ENCODE data around the gene CNTFR. TPM values are rescaled to one million over a fixed set of nuclear protein-coding genes. Genes with fewer than 3 reads are reported as not detected.

Gene CNTFR
- total and polyA plus RNA-seq, 5 experiments from 2014 or later = not detected

DNA sequence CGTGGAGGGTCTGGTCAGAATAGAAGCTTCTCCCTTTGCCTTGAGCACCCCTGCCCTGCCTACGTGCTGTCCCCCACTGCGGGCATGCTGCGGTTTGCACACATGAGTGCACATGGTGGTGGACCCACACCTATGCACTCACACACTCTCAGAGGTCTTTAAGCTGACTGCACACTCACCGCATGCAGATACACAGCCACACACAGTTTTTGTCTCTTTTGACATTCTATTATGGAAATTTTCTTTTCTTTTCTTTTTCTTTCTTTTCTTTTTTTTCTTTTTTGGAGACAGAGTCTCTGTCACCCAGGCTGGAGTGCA lies 39.9 kb upstream of the CNTFR start:
- POLR2A ChIA-PET = interaction anchor here (1.0 to 1.3 kb wide), 4 partner anchors 9 to 16 kb away, joined by 3 to 6 read pairs (median 4); partner anchors contain the start of genes DCTN3 and SIGMAR1
- Mint-ChIP-seq H3K9me3 (no peaks in the 10 kb centered on the region), H3K27ac (peak overlapping the region in 1 of 10 donors; percentile 80), H3K36me3 (peaks cover 0 to 3% (median 0%) of the 10 kb centered on the region in 3 donors), H3K4me3 (peak overlapping the region; percentile 73 to 89 (median 82)), H3K4me1 (peaks cover 14 to 29% (median 22%) of the 10 kb centered on the region in 4 donors), H3K27me3 (peaks cover 18 to 63% (median 45%) of the 10 kb centered on the region in 5 donors)
- DNase-seq = no peak
- no peak for ATAC-seq

DNA sequence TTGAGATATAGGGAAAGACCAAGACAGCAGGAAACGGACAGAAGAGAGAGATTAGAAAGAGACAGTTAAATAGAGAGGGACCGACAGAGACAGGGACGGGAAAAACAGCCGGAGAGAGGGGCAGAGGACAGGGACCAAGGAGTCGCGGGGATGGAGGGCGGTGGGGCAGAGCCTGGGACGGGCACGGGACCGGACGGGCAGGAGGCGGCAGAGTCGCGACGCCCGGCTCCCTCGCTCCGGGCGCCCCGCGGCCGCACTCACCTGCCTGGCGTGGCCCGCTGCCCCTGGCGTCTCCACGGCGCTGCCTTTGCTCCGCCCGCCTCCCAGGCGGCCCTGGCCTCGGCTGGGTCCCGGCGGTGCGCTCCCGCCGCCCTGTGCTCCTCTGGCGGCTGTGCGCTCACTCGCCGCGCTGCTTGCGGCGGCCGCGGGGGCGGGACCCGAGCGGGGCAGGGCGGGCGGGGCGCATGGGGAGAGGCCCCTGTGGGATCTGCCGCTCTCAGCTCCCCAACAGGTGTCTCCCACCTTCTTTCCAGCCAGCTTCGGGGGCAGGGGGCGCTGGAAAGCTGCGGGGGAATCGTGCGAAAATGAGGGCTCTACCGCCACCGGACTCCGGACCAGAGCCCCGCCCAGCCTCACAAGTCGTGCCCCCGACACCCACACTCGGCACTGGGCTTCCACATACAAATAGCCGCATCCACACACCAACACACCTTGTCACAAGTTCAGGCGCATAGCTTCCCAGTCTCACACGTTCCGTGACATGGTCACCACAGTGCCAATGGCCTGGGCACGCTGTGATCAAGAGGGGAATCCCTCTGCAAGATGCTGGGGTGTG lies 39.3 kb upstream of the CNTFR start, which contains the start of gene ARID3C:
Gene ARID3C, minus strand, starts transcription at position 411 of the 835 bp plus-strand sequence. CDS start 1,052 bp downstream, outside the sequence.
- peak within 1 kb of the TSS in 6 of 10 donors; percentile 16 to 80 (median 48) for H3K27ac Mint-ChIP-seq
- H3K27me3 Mint-ChIP-seq = peaks cover 22 to 66% (median 47%) of the 10 kb centered on the region in 5 donors
- peaks cover 19 to 27% (median 22%) of the 10 kb centered on the region in 4 donors for H3K4me1 Mint-ChIP-seq
- ATAC-seq = peak; percentile 89
- DNase-seq = peak in 4 of 10 donors; percentile 29 to 55 (median 42)
- H3K4me3 Mint-ChIP-seq = peak within 1 kb of the TSS; percentile 78 to 95 (median 86)
- POLR2A ChIA-PET = interaction anchor here (0.6 to 1.3 kb wide), 6 partner anchors 8 to 1136 kb away, joined by 3 to 6 read pairs (median 4); partner anchors contain the start of genes DCTN3 and SIGMAR1
- peaks cover 0 to 3% (median 0%) of the 10 kb centered on the region in 3 donors for H3K36me3 Mint-ChIP-seq
- H3K9me3 Mint-ChIP-seq = no peaks in the 10 kb centered on the region

DNA sequence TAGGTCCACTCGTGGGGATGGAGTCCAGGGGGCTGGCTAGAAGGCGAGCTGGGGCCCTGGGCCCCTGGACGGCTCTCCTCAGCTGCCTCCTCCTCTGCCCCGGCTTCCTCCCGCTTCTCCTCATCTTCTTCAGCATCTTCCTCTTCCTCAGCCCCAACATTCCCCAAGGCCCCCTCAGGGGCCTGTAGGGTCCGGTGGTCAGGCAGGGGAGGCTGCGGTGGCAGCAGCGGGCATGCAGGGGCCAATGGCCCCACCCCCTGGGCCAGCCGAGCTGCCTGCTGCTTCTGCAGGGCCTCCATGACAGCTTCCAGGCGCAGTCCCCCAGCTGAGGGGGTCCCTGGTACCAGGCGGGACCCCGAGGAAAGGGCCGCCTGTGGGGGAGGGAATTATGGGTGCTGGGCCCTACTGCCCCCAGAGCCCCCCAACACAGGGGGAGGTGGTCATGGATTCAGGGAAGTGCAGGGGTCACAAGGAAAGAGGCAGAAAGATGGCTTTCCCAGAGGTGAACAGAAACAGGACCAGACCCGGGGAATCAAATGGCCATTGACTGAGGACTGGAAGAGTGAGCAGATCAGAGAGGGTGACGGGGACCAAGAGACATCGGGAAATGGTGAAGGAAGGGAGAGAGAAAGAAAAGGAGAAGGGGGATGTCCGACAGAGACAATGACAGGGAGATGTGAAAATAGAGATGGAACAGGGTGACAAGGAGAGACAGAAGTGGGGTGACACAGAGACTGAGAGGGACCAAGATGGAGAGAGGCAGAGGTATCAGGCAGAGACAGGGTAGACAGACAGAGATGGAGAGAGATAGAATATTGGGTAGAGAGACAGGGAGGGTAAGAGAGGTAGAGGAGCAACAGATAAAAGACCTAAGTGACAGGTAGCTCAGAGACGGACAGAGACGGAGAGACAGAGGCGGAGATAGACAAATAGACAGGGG lies 38.5 kb upstream of the CNTFR start:
- DNase-seq (no peak), ATAC-seq (peak in 1 of 2 donors; percentile 5)
- POLR2A ChIA-PET = interaction anchor here (0.6 to 1.3 kb wide), 3 partner anchors 9 to 1137 kb away, joined by 3 to 4 read pairs (median 3); partner anchors contain the start of gene SIGMAR1
- Mint-ChIP-seq H3K4me1 (peaks cover 21 to 32% (median 25%) of the 10 kb centered on the region in 4 donors), H3K36me3 (peaks cover 0 to 3% (median 0%) of the 10 kb centered on the region in 3 donors), H3K27ac (peak overlapping the region in 6 of 10 donors; percentile 3 to 75 (median 34)), H3K9me3 (peaks cover 0 to 2% (median 0%) of the 10 kb centered on the region in 9 donors), H3K27me3 (peaks cover 26 to 75% (median 53%) of the 10 kb centered on the region in 5 donors), H3K4me3 (peak overlapping the region; percentile 70 to 95 (median 85))

DNA sequence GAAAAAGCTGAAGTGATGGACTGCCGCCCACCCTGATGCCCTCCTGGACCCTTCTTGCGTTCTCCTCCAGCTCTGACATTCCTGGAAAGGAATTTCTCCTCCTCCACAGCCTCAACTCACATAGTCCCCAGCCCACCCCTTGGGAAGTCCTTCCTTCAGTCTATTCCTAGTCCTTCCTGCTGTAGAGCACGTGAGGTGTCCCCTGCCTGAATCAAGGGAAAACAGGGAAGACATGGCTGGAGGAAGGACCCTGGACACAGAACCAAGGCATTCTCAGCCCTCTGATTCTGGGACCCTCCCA lies 35.6 kb upstream of the CNTFR start:
- H3K4me3 Mint-ChIP-seq = peak overlapping the region in 1 of 10 donors; percentile 26
- peaks cover 17 to 43% (median 35%) of the 10 kb centered on the region in 4 donors for H3K4me1 Mint-ChIP-seq
- DNase-seq (no peak), ATAC-seq (no peak)
- H3K36me3 Mint-ChIP-seq = peaks cover 0 to 5% (median 3%) of the 10 kb centered on the region in 3 donors
- H3K27me3 Mint-ChIP-seq = peaks cover 30 to 81% (median 64%) of the 10 kb centered on the region in 5 donors
- H3K9me3 Mint-ChIP-seq = peaks cover 0 to 2% (median 0%) of the 10 kb centered on the region in 9 donors
- H3K27ac Mint-ChIP-seq = no peak overlapping the region
- POLR2A ChIA-PET = interaction anchor here (1.9 to 4.7 kb wide), 2 partner anchors 13 kb away, joined by 9 to 32 read pairs; partner anchors contain the start of genes RPP25L and SIGMAR1

DNA sequence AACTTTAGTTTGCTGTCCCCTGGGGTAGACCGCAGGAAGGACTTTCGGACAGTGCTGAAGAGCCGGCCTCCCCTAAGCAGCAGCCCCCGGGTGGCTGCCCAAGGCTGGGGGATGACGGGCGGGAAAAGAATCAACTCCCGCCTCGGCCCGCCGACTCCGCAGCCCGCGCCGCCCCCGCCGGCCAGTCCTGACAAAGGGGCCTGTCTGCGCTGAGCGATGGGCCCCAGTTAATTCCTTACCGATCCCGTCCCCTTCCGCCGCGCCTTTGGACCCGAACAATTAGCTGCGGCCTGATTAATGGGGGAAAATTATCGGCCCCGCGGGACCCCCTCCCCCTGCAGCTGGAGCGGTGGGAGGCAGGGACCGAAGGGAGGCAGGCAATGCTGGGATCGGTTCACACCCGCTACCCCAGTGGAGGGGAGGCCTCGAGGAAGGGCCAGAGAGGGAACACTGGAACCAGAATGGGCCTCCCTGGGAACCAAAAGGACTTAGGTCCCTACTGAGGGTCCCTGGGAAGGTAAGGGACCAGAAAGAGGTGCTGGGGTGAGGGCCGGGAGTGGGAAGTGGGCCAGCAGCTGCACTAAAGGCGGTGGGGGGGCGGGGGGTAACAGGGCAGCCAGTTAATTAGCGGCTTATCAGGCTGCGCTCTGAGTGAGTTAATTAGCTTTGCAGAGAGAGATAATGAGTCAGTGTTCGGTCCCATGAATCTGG lies 35.1 kb upstream of the CNTFR start:
- POLR2A ChIA-PET = interaction anchor here (1.9 to 4.7 kb wide), 2 partner anchors 12 to 13 kb away, joined by 9 to 32 read pairs; partner anchors contain the start of genes RPP25L and SIGMAR1
- Mint-ChIP-seq H3K27ac (no peak overlapping the region), H3K4me1 (peaks cover 20 to 47% (median 38%) of the 10 kb centered on the region in 4 donors), H3K4me3 (no peak overlapping the region), H3K27me3 (peaks cover 30 to 75% (median 61%) of the 10 kb centered on the region in 5 donors), H3K36me3 (peaks cover 0 to 5% (median 3%) of the 10 kb centered on the region in 3 donors), H3K9me3 (peaks cover 0 to 2% (median 0%) of the 10 kb centered on the region in 9 donors)
- no peak for DNase-seq
- no peak for ATAC-seq

DNA sequence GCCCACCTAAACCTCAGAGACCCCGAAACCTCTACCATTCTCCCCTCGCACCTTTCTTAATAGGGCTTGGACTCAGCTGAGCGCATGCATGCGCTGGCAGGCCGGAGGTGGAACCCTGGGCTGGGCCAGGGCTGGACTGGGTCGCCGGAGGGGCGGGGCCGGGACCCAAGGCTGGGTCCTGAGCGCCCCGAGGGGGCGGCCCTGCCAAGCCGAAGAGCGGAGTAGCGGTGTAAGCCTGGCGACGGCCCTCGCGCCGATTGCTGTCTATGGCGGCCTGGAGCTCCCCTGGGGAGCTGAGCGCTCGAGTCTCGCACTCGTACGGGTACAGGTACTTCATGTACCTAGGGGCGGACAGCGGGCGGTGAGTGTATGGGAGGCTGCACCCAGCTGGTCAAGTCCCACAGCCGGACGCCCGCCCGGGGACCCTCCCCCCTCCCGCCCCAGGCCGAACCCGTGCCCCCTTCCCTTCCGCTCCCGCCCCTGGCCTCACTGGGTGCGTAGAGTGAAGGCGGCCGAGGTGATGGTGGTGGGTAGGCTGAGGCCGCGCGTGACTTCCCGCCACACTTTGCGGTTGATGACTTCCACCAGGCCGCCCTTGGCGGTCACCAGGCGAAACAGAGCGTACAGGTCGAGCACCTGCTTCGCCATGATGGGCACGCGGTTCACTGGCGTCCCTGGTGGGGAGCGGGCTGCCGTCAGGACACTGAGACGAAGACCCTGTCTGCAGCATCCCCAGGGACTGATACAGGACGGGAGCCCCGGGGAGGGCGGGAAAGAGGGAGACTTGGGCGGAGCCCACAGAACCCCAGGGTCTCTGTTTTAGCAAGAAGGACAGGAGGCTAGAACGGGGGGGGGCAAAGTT lies 34.1 kb upstream of the CNTFR start:
- DNase-seq = no peak
- H3K9me3 Mint-ChIP-seq = peaks cover 0 to 2% (median 0%) of the 10 kb centered on the region in 9 donors
- POLR2A ChIA-PET = interaction anchor here (0.6 to 4.7 kb wide), 5 partner anchors 9 to 110 kb away, joined by 3 to 32 read pairs (median 4); partner anchors contain the start of genes GALT and SIGMAR1
- peaks cover 24 to 48% (median 44%) of the 10 kb centered on the region in 4 donors for H3K4me1 Mint-ChIP-seq
- H3K4me3 Mint-ChIP-seq = peak overlapping the region; percentile 40 to 81 (median 62)
- H3K27ac Mint-ChIP-seq = peak overlapping the region in 1 of 10 donors; percentile 57
- peak in 1 of 2 donors; percentile 15 for ATAC-seq
- peaks cover 0 to 5% (median 3%) of the 10 kb centered on the region in 3 donors for H3K36me3 Mint-ChIP-seq
- H3K27me3 Mint-ChIP-seq = peaks cover 30 to 65% (median 55%) of the 10 kb centered on the region in 5 donors

DNA sequence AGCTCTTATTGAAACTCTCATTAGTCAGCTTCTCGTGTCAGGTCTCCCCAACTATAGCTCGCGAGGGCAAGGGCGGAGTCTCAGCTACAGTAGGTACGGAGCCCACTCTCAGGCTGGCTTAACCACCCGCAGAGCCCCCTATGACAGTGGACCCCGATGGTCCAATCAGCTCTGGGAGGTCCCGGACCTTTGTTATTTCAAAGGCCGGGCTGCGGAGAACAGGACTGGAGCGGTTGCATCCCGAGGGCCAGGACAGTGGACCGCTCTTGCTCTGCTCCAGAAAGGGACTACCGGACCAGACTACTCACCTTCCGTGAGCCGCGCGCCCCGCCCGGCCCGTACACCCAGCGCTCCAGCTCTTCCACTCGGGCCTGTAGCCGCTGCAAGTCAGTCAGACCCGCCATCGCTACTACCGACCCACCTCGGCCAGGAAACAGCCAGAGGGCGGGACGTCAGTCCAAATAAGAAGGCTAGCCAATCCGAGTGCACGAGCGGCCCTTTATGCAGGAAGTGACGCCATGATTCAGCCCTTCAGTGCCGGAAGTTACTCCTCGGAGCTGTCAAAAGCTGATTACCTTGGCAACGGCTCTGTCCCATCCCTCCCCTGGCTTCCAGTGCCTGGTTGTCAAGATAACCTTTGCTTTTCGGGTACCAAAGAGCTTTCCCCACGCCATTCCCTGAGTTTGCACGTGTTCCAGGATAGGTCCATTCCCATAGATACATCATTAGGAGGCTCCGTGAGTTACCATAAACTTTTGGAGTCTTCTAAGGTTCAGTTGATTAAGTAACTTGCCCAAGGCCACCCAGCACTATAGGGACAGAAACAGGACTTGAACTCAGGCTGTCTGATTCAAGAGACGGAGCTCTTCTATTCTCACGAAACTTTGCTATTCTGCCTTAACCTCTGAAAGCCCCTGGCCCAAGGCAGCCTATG lies 30.8 kb upstream of the CNTFR start, which contains the start of gene DCTN3:
Gene DCTN3, minus strand, starts transcription at position 435 of the 934 bp plus-strand sequence. Its CDS starts 31 bp downstream, at position 404.
- ATAC-seq = peak; percentile 97
- Mint-ChIP-seq H3K9me3 (peaks cover 0 to 2% (median 0%) of the 10 kb centered on the region in 9 donors), H3K27me3 (peaks cover 14 to 32% (median 29%) of the 10 kb centered on the region in 5 donors), H3K4me3 (peak within 1 kb of the TSS; percentile 92 to 98 (median 95)), H3K36me3 (peaks cover 7 to 27% (median 10%) of the 10 kb centered on the region in 3 donors), H3K27ac (peak within 1 kb of the TSS; percentile 79 to 97 (median 93)), H3K4me1 (peaks cover 22 to 37% (median 35%) of the 10 kb centered on the region in 4 donors)
- POLR2A ChIA-PET = interaction anchor here (0.7 to 2.4 kb wide), 11 partner anchors 8 to 1868 kb away, joined by 3 to 51 read pairs (median 4); partner anchors contain the start of genes ARID3C, GALT, RPP25L and SIGMAR1
- DNase-seq = peak; percentile 78 to 97 (median 90)

DNA sequence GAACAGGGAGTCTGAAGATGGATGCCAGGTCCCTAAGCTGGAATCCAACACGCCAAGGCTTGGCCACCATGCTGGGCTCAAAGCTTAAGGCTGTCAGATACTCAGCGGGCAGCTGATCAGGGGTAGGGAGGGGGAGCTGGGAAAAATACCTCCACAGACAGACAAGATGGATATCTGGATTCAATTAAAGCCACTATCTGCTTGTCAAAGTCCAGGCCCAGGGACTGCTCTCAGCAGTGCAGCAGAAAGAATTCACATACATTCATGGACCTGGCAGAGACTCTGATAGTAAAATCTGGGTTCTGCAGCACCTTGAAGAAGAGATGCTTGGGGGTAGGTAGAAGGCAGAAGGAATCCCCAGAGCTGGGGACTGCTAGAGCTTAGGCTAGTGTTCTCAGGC lies 25.6 kb upstream of the CNTFR start:
- H3K27me3 Mint-ChIP-seq = no peaks in the 10 kb centered on the region
- DNase-seq = no peak
- peaks cover 22 to 43% (median 35%) of the 10 kb centered on the region in 4 donors for H3K4me1 Mint-ChIP-seq
- H3K27ac Mint-ChIP-seq = no peak overlapping the region
- no peak overlapping the region for H3K4me3 Mint-ChIP-seq
- ATAC-seq = no peak
- H3K9me3 Mint-ChIP-seq = no peaks in the 10 kb centered on the region
- POLR2A ChIA-PET = interaction anchor here (0.7 to 1.7 kb wide), 4 partner anchors 8 to 480 kb away, joined by 3 to 5 read pairs (median 4); partner anchors contain the start of genes GALT and SIGMAR1
- H3K36me3 Mint-ChIP-seq = peaks cover 6 to 32% (median 7%) of the 10 kb centered on the region in 3 donors

DNA sequence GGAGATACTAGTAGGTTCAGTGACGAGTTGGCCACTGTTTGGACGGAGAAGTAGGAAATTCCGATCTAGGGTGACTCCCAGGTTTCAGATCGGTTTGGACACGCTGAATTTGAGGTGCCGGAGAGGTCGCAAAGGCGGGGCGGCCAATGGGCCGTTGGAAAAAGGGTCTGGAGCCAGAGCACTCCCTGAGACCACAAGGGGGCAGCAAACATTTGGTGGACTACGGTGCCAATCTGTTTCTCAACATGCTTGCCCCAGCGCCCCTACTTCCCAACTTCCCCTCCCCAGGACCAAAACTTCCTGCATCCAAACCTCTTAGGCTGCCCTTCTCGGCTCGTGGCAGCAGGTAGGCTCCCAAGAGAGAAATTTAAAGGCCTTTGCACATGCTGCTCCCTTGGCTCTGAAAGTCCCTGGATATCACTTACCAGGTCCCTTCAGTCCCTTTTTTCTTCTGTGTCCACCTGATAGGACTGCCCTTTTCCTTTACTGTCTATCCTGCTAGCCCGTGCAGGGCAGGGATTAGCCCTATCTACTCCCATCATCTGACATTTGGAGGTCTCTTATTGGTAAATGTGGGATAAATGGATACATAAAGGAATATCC lies 23.4 kb upstream of the CNTFR start:
- POLR2A ChIA-PET = interaction anchor here (0.6 to 3.1 kb wide), 8 partner anchors 8 to 52 kb away, joined by 3 to 30 read pairs (median 8); partner anchors contain the start of genes ARID3C, DCTN3, GALT and SIGMAR1
- H3K27ac Mint-ChIP-seq = peak overlapping the region; percentile 77 to 99 (median 92)
- H3K27me3 Mint-ChIP-seq = no peaks in the 10 kb centered on the region
- no peaks in the 10 kb centered on the region for H3K9me3 Mint-ChIP-seq
- peaks cover 6 to 29% (median 7%) of the 10 kb centered on the region in 3 donors for H3K36me3 Mint-ChIP-seq
- peak; percentile 43 for ATAC-seq
- peaks cover 11 to 31% (median 22%) of the 10 kb centered on the region in 4 donors for H3K4me1 Mint-ChIP-seq
- DNase-seq = peak; percentile 36 to 86 (median 67)
- peak overlapping the region; percentile 88 to 95 (median 92) for H3K4me3 Mint-ChIP-seq

Data from naive thymus-derived CD8-positive, alpha-beta T cell (primary cell).